ENCODE results near the gene BTF3. TPM values are rescaled to one million over a fixed set of nuclear protein-coding genes. Genes with fewer than 3 reads are reported as not detected.

The BTF3 gene
- total and polyA plus RNA-seq, 9 of the 15 experiments (the other 6 are each of a cell fraction or from before 2014, with no cell fraction given) = 534 to 1,637 (median 848) TPM

- TF ChIP-seq E2F5 (CRISPR knock-in tag; IDR thresholded peaks at IDR 0.05) = peak; percentile 59; the same call in 1 of the 2 replicates
- 0 out of 2 replicates have a peak, but pooled peaks have one; percentile 25 for TF ChIP-seq SOX6 (IDR thresholded peaks at IDR 0.05)
- peak; percentile 24 for TF ChIP-seq BRD9 (IDR thresholded peaks at IDR 0.05; ENCODE audit: low read depth, partially characterized antibody)
- peak; percentile 63; the same call in 1 of the 2 replicates for TF ChIP-seq GTF2E2 (tag; IDR thresholded peaks at IDR 0.05)
- peak; percentile 65 for TF ChIP-seq RFX1 (IDR thresholded peaks at IDR 0.05)
- TF ChIP-seq CUX1 (CRISPR knock-in tag; IDR thresholded peaks at IDR 0.05) = no peak
- peak; percentile 67 for TF ChIP-seq ELF2 (CRISPR knock-in tag; IDR thresholded peaks at IDR 0.05)
- TF ChIP-seq HDAC2 (IDR thresholded peaks at IDR 0.05) = 0 out of 2 replicates have a peak, but pooled peaks have one; percentile 68
- no peak for TF ChIP-seq HMBOX1 (IDR thresholded peaks at IDR 0.05)
- peak; percentile 56 for TF ChIP-seq NFIC (IDR thresholded peaks at IDR 0.05)
- TF ChIP-seq SFPQ (IDR thresholded peaks at IDR 0.05; ENCODE audit: low read depth, low read length) = no peak
- TF ChIP-seq CXXC5 (CRISPR knock-in tag; IDR thresholded peaks at IDR 0.05) = peak; percentile 51
- TF ChIP-seq KAT7 (CRISPR knock-in tag; IDR thresholded peaks at IDR 0.05; ENCODE audit: borderline replicate concordance) = peak; percentile 23; the same call in 1 of the 2 replicates
- 0 out of 2 replicates have a peak, but pooled peaks have one; percentile 32 for TF ChIP-seq NR4A1 (CRISPR knock-in tag; IDR thresholded peaks at IDR 0.05)
- no peak for TF ChIP-seq NR4A1 (tag; IDR thresholded peaks at IDR 0.05)
- TF ChIP-seq ZBTB8A (IDR thresholded peaks at IDR 0.05; ENCODE audit: partially characterized antibody) = no peak
- peak; percentile 53; the same call in 1 of the 2 replicates for TF ChIP-seq ZBTB12 (CRISPR knock-in tag; IDR thresholded peaks at IDR 0.05)
Observed at GRCh38 chr5:73498057-73498992, at the start of gene BTF3 (continued).
